ENCODE measurements around the gene CDK6. TPM values are rescaled to one million over a fixed set of nuclear protein-coding genes. Genes with fewer than 3 reads are reported as not detected.

The CDK6 gene
- total RNA-seq, 1 donor from 2014 or later = 23.3 TPM

DNA sequence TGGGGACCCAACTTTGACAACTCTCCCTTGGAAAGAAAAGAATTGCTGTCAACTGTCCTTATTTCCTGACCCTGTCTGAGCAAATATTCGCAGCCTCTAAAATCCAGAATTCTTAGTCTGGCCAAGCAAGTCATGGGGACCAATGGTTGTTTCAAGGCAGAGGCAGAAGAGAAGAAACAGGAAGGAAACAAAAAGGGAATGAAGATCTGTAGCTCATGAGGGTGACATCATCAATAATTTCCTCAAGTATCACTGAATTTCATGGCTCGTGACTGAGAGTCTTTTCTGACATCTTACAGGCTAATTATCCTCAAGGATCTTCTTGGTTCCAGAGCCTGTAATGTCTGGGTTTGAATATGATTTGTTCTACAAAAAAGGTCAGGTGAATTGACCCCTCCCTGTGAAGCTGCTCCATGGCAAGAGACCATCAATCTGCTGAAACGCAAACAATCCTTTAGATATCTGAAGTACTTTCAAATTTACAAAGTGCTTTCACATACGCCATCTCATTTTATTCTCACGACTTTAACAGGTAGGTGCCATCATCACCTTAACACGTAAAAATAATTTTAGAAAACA lies 5.8 kb downstream of the CDK6 start:
- TF ChIP-seq, protein P1, sequence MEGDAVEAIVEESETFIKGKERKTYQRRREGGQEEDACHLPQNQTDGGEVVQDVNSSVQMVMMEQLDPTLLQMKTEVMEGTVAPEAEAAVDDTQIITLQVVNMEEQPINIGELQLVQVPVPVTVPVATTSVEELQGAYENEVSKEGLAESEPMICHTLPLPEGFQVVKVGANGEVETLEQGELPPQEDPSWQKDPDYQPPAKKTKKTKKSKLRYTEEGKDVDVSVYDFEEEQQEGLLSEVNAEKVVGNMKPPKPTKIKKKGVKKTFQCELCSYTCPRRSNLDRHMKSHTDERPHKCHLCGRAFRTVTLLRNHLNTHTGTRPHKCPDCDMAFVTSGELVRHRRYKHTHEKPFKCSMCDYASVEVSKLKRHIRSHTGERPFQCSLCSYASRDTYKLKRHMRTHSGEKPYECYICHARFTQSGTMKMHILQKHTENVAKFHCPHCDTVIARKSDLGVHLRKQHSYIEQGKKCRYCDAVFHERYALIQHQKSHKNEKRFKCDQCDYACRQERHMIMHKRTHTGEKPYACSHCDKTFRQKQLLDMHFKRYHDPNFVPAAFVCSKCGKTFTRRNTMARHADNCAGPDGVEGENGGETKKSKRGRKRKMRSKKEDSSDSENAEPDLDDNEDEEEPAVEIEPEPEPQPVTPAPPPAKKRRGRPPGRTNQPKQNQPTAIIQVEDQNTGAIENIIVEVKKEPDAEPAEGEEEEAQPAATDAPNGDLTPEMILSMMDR (IDR thresholded peaks at IDR 0.05; ENCODE audit: unreplicated experiment) = no peak
- no peak for DNase-seq (ENCODE audit: low spot score, unreplicated experiment)
- no peak overlapping the region for H3K27ac Mint-ChIP-seq
- no peak overlapping the region for H3K4me3 Mint-ChIP-seq (ENCODE audit: low read depth)
- peaks cover 4% of the 10 kb centered on the region for H3K27me3 Mint-ChIP-seq
- no peaks in the 10 kb centered on the region for H3K9me3 Mint-ChIP-seq (ENCODE audit: low read depth)
- H3K4me1 Mint-ChIP-seq (ENCODE audit: low read depth) = peaks cover 24% of the 10 kb centered on the region
- H3K36me3 Mint-ChIP-seq (ENCODE audit: insufficient read depth) = peaks cover 1% of the 10 kb centered on the region

DNA sequence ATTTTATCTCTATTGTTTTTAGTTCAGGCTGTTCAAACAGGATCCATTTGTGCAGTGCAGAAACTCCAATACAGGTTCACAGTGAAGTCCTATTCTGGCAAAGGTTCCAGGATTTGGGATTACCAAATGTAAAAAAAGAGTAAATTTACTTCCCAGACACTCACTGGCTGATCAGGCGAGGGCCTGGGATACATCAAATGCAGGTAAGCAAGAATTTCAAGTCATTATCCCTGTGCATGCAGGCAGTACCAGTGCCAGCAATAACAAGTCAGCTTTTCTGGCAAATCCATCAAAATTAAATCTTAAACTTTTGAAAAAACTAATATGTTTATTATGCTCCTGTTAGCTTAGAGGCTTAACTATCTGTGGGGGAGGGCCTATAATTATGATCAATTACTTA lies 6.3 kb downstream of the CDK6 start:
- Mint-ChIP-seq H3K27ac (no peak overlapping the region), H3K36me3 (ENCODE audit: insufficient read depth) (peaks cover 1% of the 10 kb centered on the region), H3K9me3 (ENCODE audit: low read depth) (no peaks in the 10 kb centered on the region), H3K4me3 (ENCODE audit: low read depth) (no peak overlapping the region), H3K4me1 (ENCODE audit: low read depth) (peaks cover 21% of the 10 kb centered on the region), H3K27me3 (no peaks in the 10 kb centered on the region)
- TF ChIP-seq, protein P1 (IDR thresholded peaks at IDR 0.05; ENCODE audit: unreplicated experiment) = no peak
- DNase-seq (ENCODE audit: low spot score, unreplicated experiment) = no peak

DNA sequence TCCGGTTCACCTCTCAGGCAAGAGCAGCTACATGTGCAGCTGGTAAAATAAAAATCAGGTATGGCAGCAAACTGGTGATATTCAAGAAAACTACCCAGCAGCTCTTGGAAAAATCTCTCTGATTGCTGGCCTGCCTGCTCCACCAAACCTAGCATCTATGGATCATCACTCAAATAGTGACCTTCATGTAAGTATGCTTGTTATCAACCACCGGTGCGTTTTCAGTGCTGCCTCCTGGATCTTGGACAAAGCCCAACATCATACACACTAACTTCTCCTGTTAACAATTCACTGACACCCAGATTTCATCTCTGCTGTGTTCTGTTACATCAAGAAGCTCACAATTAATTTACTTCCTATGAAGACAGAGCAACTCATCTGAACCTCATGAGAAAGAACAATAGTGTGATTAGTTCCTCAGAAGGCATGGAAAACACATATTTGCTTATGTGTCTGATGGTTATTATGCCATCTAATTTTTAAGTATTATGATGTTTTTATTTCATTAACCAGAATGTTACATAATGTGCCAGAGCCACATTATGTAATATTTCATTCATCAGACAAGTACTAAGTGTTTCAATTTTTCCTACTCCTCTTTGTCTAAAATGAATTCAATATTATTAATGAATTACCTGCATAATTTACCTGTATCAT lies 8.8 kb downstream of the CDK6 start:
- H3K27me3 Mint-ChIP-seq = no peaks in the 10 kb centered on the region
- no peak overlapping the region for H3K27ac Mint-ChIP-seq
- DNase-seq (ENCODE audit: low spot score, unreplicated experiment) = no peak
- TF ChIP-seq, protein P1 (IDR thresholded peaks at IDR 0.05; ENCODE audit: unreplicated experiment) = no peak
- H3K4me1 Mint-ChIP-seq (ENCODE audit: low read depth) = peaks cover 19% of the 10 kb centered on the region
- H3K9me3 Mint-ChIP-seq (ENCODE audit: low read depth) = no peaks in the 10 kb centered on the region
- no peak overlapping the region for H3K4me3 Mint-ChIP-seq (ENCODE audit: low read depth)
- peaks cover 1% of the 10 kb centered on the region for H3K36me3 Mint-ChIP-seq (ENCODE audit: insufficient read depth)

DNA sequence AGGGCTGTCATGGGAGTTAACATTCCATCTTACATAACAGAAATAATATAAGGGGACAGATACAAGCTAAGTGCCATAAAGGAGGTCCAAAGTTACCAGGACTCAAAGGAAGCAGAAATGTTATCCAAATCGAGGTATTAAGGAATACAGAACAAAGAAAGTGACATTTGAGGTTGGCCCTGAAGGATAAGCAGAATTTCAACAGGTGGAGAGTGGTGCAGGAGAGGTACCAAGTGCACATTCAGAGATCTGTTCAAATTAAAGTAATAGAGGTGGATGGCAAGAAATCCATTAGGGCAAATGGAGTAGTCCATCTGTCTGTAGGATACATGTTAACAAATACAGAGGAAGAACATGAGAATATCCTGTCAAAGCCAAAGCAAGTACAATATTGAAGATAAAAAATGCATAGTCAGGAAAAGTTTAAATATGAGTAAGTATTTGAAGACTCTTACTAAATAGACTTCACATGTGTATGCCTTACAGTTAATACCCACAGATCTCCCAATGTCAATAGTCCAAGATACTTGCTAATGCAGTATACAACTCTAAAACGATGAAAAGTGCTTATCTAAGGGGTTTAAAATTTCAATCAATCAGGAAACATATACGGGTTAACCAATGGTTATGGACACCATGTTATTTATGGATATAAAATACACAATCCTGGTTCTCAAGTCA lies 10.0 kb downstream of the CDK6 start:
- DNase-seq (ENCODE audit: low spot score, unreplicated experiment) = no peak
- TF ChIP-seq, protein P1 (IDR thresholded peaks at IDR 0.05; ENCODE audit: unreplicated experiment) = no peak
- Mint-ChIP-seq H3K27me3 (no peaks in the 10 kb centered on the region), H3K4me3 (ENCODE audit: low read depth) (no peak overlapping the region), H3K4me1 (ENCODE audit: low read depth) (peaks cover 11% of the 10 kb centered on the region), H3K9me3 (ENCODE audit: low read depth) (no peaks in the 10 kb centered on the region), H3K36me3 (ENCODE audit: insufficient read depth) (no peaks in the 10 kb centered on the region), H3K27ac (no peak overlapping the region)

DNA sequence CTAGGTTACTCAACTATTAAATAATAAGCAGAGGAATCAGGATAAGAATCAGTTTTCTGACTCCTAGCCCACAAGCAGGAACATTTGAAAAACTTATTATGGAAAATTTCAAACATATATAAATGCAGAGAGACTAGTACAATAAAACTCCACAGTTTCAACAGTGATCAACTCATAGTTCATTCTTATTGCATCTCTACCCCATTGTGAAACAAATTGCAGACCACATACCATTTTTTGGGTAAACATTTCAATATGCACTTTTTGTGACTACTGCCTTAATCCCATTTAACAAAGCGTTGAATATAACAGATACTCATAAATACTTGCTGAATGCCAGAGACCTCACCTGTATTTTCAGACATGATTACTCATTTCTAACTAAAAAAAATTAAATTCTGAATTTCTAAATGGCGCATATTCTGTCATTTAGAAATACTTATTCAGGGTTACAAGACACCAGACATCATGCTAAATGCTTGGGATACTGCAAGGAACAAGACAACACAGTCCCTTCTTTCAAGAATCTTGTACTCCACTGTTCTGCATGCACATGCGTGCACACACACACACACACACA lies 11.4 kb downstream of the CDK6 start:
- TF ChIP-seq, protein P1 (IDR thresholded peaks at IDR 0.05; ENCODE audit: unreplicated experiment) = no peak
- no peak for DNase-seq (ENCODE audit: low spot score, unreplicated experiment)
- Mint-ChIP-seq H3K27ac (no peak overlapping the region), H3K36me3 (ENCODE audit: insufficient read depth) (no peaks in the 10 kb centered on the region), H3K27me3 (no peaks in the 10 kb centered on the region), H3K4me1 (ENCODE audit: low read depth) (peaks cover 2% of the 10 kb centered on the region), H3K4me3 (ENCODE audit: low read depth) (no peak overlapping the region), H3K9me3 (ENCODE audit: low read depth) (no peaks in the 10 kb centered on the region)
